Measurements from ENCODE around the gene YY1. TPM values are rescaled to one million over a fixed set of nuclear protein-coding genes. Genes with fewer than 3 reads are reported as not detected.

YY1 gene
- total RNA-seq, 4 donors from 2014 or later = 30.6 to 46.5 (median 33.5) TPM

GRCh38 chr14:100323942-100324307 is 85.0 kb downstream of the YY1 start:
- DNase-seq = no peak
- Histone ChIP-seq H3K4me1 (peaks cover 0 to 50% (median 10%) of the 10 kb centered on the region in 3 donors), H3K4me3 (no peak overlapping the region), H3K27me3 (no peaks in the 10 kb centered on the region), H3K36me3 (no peaks in the 10 kb centered on the region), H3K9me3 (no peaks in the 10 kb centered on the region), H3K27ac (no peak overlapping the region)
- no peak for TF ChIP-seq CTCF (IDR thresholded peaks at IDR 0.05)
- no peak for TF ChIP-seq POLR2A (IDR thresholded peaks at IDR 0.05)
- WGBS, 2 donors = 70 to 81% methylated on average over 4 to 8 of the region's 8 CpGs
- intact Hi-C loops (cut with DNase I) = no loop called here

- Histone ChIP-seq H3K27me3 (no peaks in the 10 kb centered on the region), H3K4me3 (no peak overlapping the region), H3K36me3 (no peaks in the 10 kb centered on the region), H3K9me3 (no peaks in the 10 kb centered on the region), H3K4me1 (peaks cover 0 to 37% (median 10%) of the 10 kb centered on the region in 3 donors), H3K27ac (no peak overlapping the region)
- 43 to 50% methylated on average over 9 to 13 of the region's 17 CpGs for whole genome bisulfite sequencing, 2 donors
- no peak for TF ChIP-seq CTCF (IDR thresholded peaks at IDR 0.05)
- TF ChIP-seq POLR2A (IDR thresholded peaks at IDR 0.05) = no peak
- DNase-seq = no peak
- intact Hi-C loops (cut with DNase I) = no loop called here
Observed at GRCh38 chr14:100325231-100325632, 86.3 kb downstream of the YY1 start.

GRCh38 chr14:100325958-100326357 is 87.0 kb downstream of the YY1 start:
- WGBS, 2 donors = 46 to 82% methylated on average over 2 of the region's 13 CpGs
- no peaks in the 10 kb centered on the region for H3K9me3 ChIP-seq
- no peak for DNase-seq
- no peaks in the 10 kb centered on the region for H3K27me3 ChIP-seq
- H3K4me1 ChIP-seq = peaks cover 0 to 30% (median 7%) of the 10 kb centered on the region in 3 donors
- no peak overlapping the region for H3K27ac ChIP-seq
- no peaks in the 10 kb centered on the region for H3K36me3 ChIP-seq
- no peak overlapping the region for H3K4me3 ChIP-seq
- intact Hi-C loops (cut with DNase I) = no loop called here
- TF ChIP-seq CTCF (IDR thresholded peaks at IDR 0.05) (no peak), POLR2A (IDR thresholded peaks at IDR 0.05) (no peak)

GRCh38 chr14:100327128-100327527 is 88.2 kb downstream of the YY1 start:
- peaks cover 0 to 18% (median 7%) of the 10 kb centered on the region in 3 donors for H3K4me1 ChIP-seq
- no peaks in the 10 kb centered on the region for H3K9me3 ChIP-seq
- H3K27me3 ChIP-seq = no peaks in the 10 kb centered on the region
- no peaks in the 10 kb centered on the region for H3K36me3 ChIP-seq
- no peak for TF ChIP-seq CTCF (IDR thresholded peaks at IDR 0.05)
- TF ChIP-seq POLR2A (IDR thresholded peaks at IDR 0.05) = no peak
- H3K4me3 ChIP-seq = no peak overlapping the region
- intact Hi-C loops (cut with DNase I) = no loop called here
- 80 to 95% methylated on average over 1 to 8 of the region's 24 CpGs for WGBS, 2 donors
- DNase-seq = no peak
- no peak overlapping the region for H3K27ac ChIP-seq

- DNase-seq = no peak
Observed at GRCh38 chr14:100328495-100329163, 89.7 kb downstream of the YY1 start.

More at GRCh38 chr14:100328495-100329163, 89.7 kb downstream of the YY1 start:
- TF ChIP-seq POLR2A (IDR thresholded peaks at IDR 0.05) = no peak
- TF ChIP-seq CTCF (IDR thresholded peaks at IDR 0.05) = no peak
- H3K27ac ChIP-seq = no peak overlapping the region
- intact Hi-C loops (cut with DNase I) = no loop called here
- no peaks in the 10 kb centered on the region for H3K9me3 ChIP-seq
- peaks cover 0 to 18% (median 7%) of the 10 kb centered on the region in 3 donors for H3K4me1 ChIP-seq
- WGBS, 2 donors = 74% methylated on average over 5 of the region's 32 CpGs; no CpG with 5 or more reads in 1 of the 2 donors
- peaks cover 0 to 8% (median 0%) of the 10 kb centered on the region in 3 donors for H3K36me3 ChIP-seq
- no peaks in the 10 kb centered on the region for H3K27me3 ChIP-seq
- no peak overlapping the region for H3K4me3 ChIP-seq

All from esophagus squamous epithelium (tissue), 5 donors.